ENCODE results near the gene SLC25A45. TPM values are rescaled to one million over a fixed set of nuclear protein-coding genes. Genes with fewer than 3 reads are reported as not detected.

The SLC25A45 gene
- polyA plus RNA-seq, 1 donor (not counting 4 experiments of a cell fraction or from before 2014, with no cell fraction given), result 0.20 TPM

DNA sequence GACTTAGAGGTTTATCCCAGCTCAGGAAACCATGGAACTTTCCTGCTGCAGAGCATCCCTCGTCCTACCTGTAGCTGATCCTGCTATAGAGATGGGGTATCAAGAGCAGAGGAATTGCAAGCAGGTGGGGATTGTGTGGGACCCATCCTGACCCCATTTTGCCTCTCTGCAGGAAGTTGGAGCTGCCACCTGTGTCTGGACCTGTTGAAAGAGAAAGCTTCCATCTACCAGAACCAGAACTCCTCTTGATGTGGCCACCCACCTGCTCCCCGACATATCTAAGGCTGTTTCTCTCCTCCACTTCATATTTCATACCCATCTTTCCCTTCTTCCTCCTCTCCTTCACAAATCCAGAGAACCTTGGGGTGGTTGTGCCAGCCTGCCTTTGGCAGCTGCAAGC lies 30.9 kb downstream of the SLC25A45 start:
- TF ChIP-seq, protein P1, sequence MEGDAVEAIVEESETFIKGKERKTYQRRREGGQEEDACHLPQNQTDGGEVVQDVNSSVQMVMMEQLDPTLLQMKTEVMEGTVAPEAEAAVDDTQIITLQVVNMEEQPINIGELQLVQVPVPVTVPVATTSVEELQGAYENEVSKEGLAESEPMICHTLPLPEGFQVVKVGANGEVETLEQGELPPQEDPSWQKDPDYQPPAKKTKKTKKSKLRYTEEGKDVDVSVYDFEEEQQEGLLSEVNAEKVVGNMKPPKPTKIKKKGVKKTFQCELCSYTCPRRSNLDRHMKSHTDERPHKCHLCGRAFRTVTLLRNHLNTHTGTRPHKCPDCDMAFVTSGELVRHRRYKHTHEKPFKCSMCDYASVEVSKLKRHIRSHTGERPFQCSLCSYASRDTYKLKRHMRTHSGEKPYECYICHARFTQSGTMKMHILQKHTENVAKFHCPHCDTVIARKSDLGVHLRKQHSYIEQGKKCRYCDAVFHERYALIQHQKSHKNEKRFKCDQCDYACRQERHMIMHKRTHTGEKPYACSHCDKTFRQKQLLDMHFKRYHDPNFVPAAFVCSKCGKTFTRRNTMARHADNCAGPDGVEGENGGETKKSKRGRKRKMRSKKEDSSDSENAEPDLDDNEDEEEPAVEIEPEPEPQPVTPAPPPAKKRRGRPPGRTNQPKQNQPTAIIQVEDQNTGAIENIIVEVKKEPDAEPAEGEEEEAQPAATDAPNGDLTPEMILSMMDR (optimal IDR thresholded peaks at IDR 0.05 in 1 of 3, IDR thresholded peaks at IDR 0.05 in 1 of 3, conservative IDR thresholded peaks at IDR 0.05 in 1 of 3; ENCODE audit: extremely low read depth in 1 of 3, insufficient read depth in 2 of 3, low read length in 3 of 3), result no peak
- TF ChIP-seq EZH2 (IDR thresholded peaks at IDR 0.05; ENCODE audit: low read length), result no peak
- Histone ChIP-seq H3K9ac (ENCODE audit: control insufficient read depth, extremely low read depth, insufficient read depth, low read length) (no peak overlapping the region), H3K4me1 (ENCODE audit: control insufficient read depth, extremely low read depth, insufficient read depth, low read length) (peaks cover 12% of the 10 kb centered on the region), H3K9me3 (ENCODE audit: control insufficient read depth, low read depth, low read length) (no peaks in the 10 kb centered on the region), H3K4me2 (ENCODE audit: control insufficient read depth, extremely low read depth, insufficient read depth, low read depth, low read length) (no peak overlapping the region), H2AFZ (ENCODE audit: control insufficient read depth, low read length) (no peak overlapping the region), H3K27me3 (ENCODE audit: control insufficient read depth, extremely low read depth, insufficient read depth, low read length) (peaks cover 12% of the 10 kb centered on the region), H3K4me3 (ENCODE audit: control insufficient read depth in 2 of 3, extremely low read depth in 1 of 3, insufficient read depth in 2 of 3, low read depth in 1 of 3, low read length in 3 of 3) (no peak overlapping the region), H3K79me2 (ENCODE audit: control insufficient read depth, insufficient read depth, low read length) (no peaks in the 10 kb centered on the region), H3K9me1 (ENCODE audit: control insufficient read depth, extremely low read depth, insufficient read depth, low read length) (no peaks in the 10 kb centered on the region), H4K20me1 (ENCODE audit: control insufficient read depth, extremely low read depth, insufficient read depth, low read length) (no peaks in the 10 kb centered on the region), H3K27ac (ENCODE audit: control insufficient read depth, insufficient read depth, low read length) (no peak overlapping the region), H3K36me3 (ENCODE audit: control insufficient read depth in 2 of 2, extremely low read depth in 1 of 2, insufficient read depth in 2 of 2, low read length in 2 of 2) (peaks cover 19 to 26% of the 10 kb centered on the region in 2 experiments)
- FAIRE-seq, result no peak
- DNase-seq (ENCODE audit: low read depth, low spot score), result no peak
- dilution Hi-C loops (cut with MboI; ENCODE audit: extremely low pct_ligation_motif_present, low sequenced_read_pairs), result no loop called here

DNA sequence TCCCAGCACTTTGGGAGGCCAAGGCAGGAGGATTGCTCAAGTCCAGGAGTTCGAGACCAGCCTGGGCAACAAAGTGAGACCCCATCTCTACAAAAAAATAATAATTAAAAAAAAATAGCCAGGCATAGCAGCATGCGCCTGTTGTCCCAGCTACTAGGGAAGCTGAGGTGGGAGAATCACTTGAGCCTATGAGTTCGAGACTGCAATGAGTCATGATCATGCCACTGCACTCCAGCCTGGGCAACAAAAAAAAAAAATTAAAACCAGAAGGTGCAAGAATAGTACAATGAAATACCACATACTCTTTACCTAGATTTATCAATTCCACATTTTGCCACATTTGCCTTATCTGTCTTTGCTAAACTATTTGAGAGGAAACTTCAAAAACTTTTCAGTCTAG lies 40.6 kb downstream of the SLC25A45 start:
- Histone ChIP-seq H3K27ac (ENCODE audit: control insufficient read depth, insufficient read depth, low read length) (no peak overlapping the region), H3K36me3 (ENCODE audit: control insufficient read depth in 2 of 2, extremely low read depth in 1 of 2, insufficient read depth in 2 of 2, low read length in 2 of 2) (peaks cover 29 to 53% of the 10 kb centered on the region in 2 experiments), H4K20me1 (ENCODE audit: control insufficient read depth, extremely low read depth, insufficient read depth, low read length) (no peaks in the 10 kb centered on the region), H3K4me2 (ENCODE audit: control insufficient read depth, extremely low read depth, insufficient read depth, low read depth, low read length) (no peak overlapping the region), H2AFZ (ENCODE audit: control insufficient read depth, low read length) (no peak overlapping the region), H3K4me3 (ENCODE audit: control insufficient read depth in 2 of 3, extremely low read depth in 1 of 3, insufficient read depth in 2 of 3, low read depth in 1 of 3, low read length in 3 of 3) (no peak overlapping the region), H3K27me3 (ENCODE audit: control insufficient read depth, extremely low read depth, insufficient read depth, low read length) (no peaks in the 10 kb centered on the region), H3K9me3 (ENCODE audit: control insufficient read depth, low read depth, low read length) (no peaks in the 10 kb centered on the region), H3K79me2 (ENCODE audit: control insufficient read depth, insufficient read depth, low read length) (peaks cover 28% of the 10 kb centered on the region), H3K9ac (ENCODE audit: control insufficient read depth, extremely low read depth, insufficient read depth, low read length) (no peak overlapping the region), H3K4me1 (ENCODE audit: control insufficient read depth, extremely low read depth, insufficient read depth, low read length) (no peaks in the 10 kb centered on the region), H3K9me1 (ENCODE audit: control insufficient read depth, extremely low read depth, insufficient read depth, low read length) (no peaks in the 10 kb centered on the region)
- no peak for FAIRE-seq
- dilution Hi-C loops (cut with MboI; ENCODE audit: extremely low pct_ligation_motif_present, low sequenced_read_pairs), result no loop called here
- no peak for DNase-seq (ENCODE audit: low read depth, low spot score)
- TF ChIP-seq EZH2 (IDR thresholded peaks at IDR 0.05; ENCODE audit: low read length), result no peak
- TF ChIP-seq, protein P1 (optimal IDR thresholded peaks at IDR 0.05 in 1 of 3, IDR thresholded peaks at IDR 0.05 in 1 of 3, conservative IDR thresholded peaks at IDR 0.05 in 1 of 3; ENCODE audit: extremely low read depth in 1 of 3, insufficient read depth in 2 of 3, low read length in 3 of 3), result no peak

All from keratinocyte (primary cell).